ENCODE results near the gene PCDH18.

GRCh38 chr4:137540356-137540755, 8.1 kb upstream of the PCDH18 start:
- TF ChIP-seq CTCF (conservative IDR thresholded peaks at IDR 0.05) (no peak), EZH2 (IDR thresholded peaks at IDR 0.05; ENCODE audit: low read depth) (no peak)

All from PC-9 (cell line).